Measurements from ENCODE around the gene PIK3R6. TPM values are rescaled to one million over a fixed set of nuclear protein-coding genes. Genes with fewer than 3 reads are reported as not detected.

The PIK3R6 gene
- total and polyA plus RNA-seq, 2 experiments from 2014 or later = 0.11 to 0.24 TPM

GRCh38 chr17:8830141-8830540 lies 37.3 kb downstream of the PIK3R6 start:
- DNase-seq (ENCODE audit: low spot score) (no peak), ATAC-seq (no peak)
- H3K27me3 ChIP-seq (ENCODE audit: insufficient read depth) = no peaks in the 10 kb centered on the region
- TF ChIP-seq ZNF331 (CRISPR knock-in tag; IDR thresholded peaks at IDR 0.05; ENCODE audit: low read depth) (no peak), JUNB (IDR thresholded peaks at IDR 0.05; ENCODE audit: unreplicated experiment) (no peak), STAT1 (IDR thresholded peaks at IDR 0.05; ENCODE audit: unreplicated experiment) (no peak), ZNF114 (CRISPR knock-in tag; IDR thresholded peaks at IDR 0.05) (no peak), NANOG (IDR thresholded peaks at IDR 0.05; ENCODE audit: borderline replicate concordance) (no peak)
- TF ChIP-seq, protein P1, sequence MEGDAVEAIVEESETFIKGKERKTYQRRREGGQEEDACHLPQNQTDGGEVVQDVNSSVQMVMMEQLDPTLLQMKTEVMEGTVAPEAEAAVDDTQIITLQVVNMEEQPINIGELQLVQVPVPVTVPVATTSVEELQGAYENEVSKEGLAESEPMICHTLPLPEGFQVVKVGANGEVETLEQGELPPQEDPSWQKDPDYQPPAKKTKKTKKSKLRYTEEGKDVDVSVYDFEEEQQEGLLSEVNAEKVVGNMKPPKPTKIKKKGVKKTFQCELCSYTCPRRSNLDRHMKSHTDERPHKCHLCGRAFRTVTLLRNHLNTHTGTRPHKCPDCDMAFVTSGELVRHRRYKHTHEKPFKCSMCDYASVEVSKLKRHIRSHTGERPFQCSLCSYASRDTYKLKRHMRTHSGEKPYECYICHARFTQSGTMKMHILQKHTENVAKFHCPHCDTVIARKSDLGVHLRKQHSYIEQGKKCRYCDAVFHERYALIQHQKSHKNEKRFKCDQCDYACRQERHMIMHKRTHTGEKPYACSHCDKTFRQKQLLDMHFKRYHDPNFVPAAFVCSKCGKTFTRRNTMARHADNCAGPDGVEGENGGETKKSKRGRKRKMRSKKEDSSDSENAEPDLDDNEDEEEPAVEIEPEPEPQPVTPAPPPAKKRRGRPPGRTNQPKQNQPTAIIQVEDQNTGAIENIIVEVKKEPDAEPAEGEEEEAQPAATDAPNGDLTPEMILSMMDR (conservative IDR thresholded peaks at IDR 0.05; ENCODE audit: low read depth in 2 of 2) = no peak
- no peak overlapping the region for H3K4me3 Mint-ChIP-seq
- no peak overlapping the region for H3K4me3 ChIP-seq
- H3K9me2 ChIP-seq (ENCODE audit: insufficient read depth) = no peaks in the 10 kb centered on the region
- H3K36me3 ChIP-seq (ENCODE audit: insufficient read depth) = no peaks in the 10 kb centered on the region
- H3K27me3 Mint-ChIP-seq (ENCODE audit: insufficient read depth, low read depth, poor library complexity) = peaks cover 6% of the 10 kb centered on the region
- H3F3A ChIP-seq (replicated peaks; ENCODE audit: low read depth) = no peaks in the 10 kb centered on the region
- no peak overlapping the region for H3K27ac ChIP-seq (ENCODE audit: low read depth)
- H3K27ac Mint-ChIP-seq = no peak overlapping the region
- no peaks in the 10 kb centered on the region for H4K20me1 ChIP-seq (replicated peaks; ENCODE audit: insufficient read depth)
- no peak overlapping the region for H3K4me2 ChIP-seq
- H3K4me1 Mint-ChIP-seq = peaks cover 11% of the 10 kb centered on the region; the same call in 2 of the 3 replicates
- no peaks in the 10 kb centered on the region for H3K79me2 ChIP-seq (replicated peaks; ENCODE audit: insufficient read depth)
- no peaks in the 10 kb centered on the region for H3K4me1 ChIP-seq (ENCODE audit: insufficient read depth)
- peak overlapping the region; percentile 38; the same call in 1 of the 2 replicates for H2AFZ ChIP-seq
- H3K9me3 Mint-ChIP-seq = peaks cover 3% of the 10 kb centered on the region; the same call in 1 of the 3 replicates
- H3K36me3 Mint-ChIP-seq (ENCODE audit: low read depth) = no peaks in the 10 kb centered on the region

DNA sequence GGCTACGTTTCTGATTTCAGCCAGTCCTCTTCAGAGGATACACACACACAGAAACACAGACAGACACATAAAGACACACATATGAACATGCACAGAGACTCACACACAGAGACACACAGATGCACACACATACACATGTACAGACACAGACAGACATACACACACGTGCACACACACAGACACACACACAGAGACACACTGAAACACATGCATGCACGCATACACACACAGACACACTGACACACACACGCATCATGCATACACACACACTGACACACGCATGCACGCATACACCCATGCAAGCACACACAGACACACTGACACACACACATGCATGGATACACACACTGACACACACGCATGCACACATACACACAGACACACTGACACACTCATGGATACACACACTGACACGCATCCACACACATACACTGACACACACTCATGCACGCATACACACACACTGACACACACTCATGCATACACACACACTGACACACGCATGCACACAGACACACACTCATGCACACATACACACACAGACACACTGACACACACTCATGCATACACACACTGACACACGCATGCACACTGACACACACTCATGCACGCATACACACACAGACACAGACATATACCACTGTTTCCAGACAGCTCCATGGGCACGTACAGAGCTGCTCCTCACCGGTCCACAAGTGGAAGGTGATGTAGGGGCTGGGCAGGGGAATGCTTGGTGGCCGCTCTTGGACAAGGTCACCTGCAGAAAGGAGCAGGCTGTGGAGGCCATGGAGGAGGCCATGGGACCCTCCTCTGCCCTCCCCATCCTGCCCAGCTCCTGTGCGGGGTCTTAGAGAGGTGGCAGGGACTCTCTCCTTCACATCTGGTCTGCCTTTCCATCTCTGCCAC lies 38.2 kb downstream of the PIK3R6 start:
- H3K27me3 Mint-ChIP-seq (ENCODE audit: insufficient read depth, low read depth, poor library complexity) = peaks cover 4% of the 10 kb centered on the region
- H2AFZ ChIP-seq = no peak overlapping the region
- H4K20me1 ChIP-seq (replicated peaks; ENCODE audit: insufficient read depth) = no peaks in the 10 kb centered on the region
- H3K36me3 Mint-ChIP-seq (ENCODE audit: low read depth) = no peaks in the 10 kb centered on the region
- H3K36me3 ChIP-seq (ENCODE audit: insufficient read depth) = no peaks in the 10 kb centered on the region
- no peak overlapping the region for H3K27ac Mint-ChIP-seq
- H3K4me2 ChIP-seq = no peak overlapping the region
- H3K4me3 Mint-ChIP-seq = no peak overlapping the region
- H3K4me3 ChIP-seq = no peak overlapping the region
- DNase-seq (ENCODE audit: low spot score) = no peak
- H3K27ac ChIP-seq (ENCODE audit: low read depth) = no peak overlapping the region
- H3K9me2 ChIP-seq (ENCODE audit: insufficient read depth) = no peaks in the 10 kb centered on the region
- H3K4me1 ChIP-seq (ENCODE audit: insufficient read depth) = no peaks in the 10 kb centered on the region
- peaks cover 11% of the 10 kb centered on the region; the same call in 2 of the 3 replicates for H3K4me1 Mint-ChIP-seq
- no peaks in the 10 kb centered on the region for H3K79me2 ChIP-seq (replicated peaks; ENCODE audit: insufficient read depth)
- no peaks in the 10 kb centered on the region for H3K27me3 ChIP-seq (ENCODE audit: insufficient read depth)
- no peak for ATAC-seq
- H3K9me3 Mint-ChIP-seq = peaks cover 3% of the 10 kb centered on the region; the same call in 1 of the 3 replicates
- H3F3A ChIP-seq (replicated peaks; ENCODE audit: low read depth) = no peaks in the 10 kb centered on the region
- TF ChIP-seq, protein P2, sequence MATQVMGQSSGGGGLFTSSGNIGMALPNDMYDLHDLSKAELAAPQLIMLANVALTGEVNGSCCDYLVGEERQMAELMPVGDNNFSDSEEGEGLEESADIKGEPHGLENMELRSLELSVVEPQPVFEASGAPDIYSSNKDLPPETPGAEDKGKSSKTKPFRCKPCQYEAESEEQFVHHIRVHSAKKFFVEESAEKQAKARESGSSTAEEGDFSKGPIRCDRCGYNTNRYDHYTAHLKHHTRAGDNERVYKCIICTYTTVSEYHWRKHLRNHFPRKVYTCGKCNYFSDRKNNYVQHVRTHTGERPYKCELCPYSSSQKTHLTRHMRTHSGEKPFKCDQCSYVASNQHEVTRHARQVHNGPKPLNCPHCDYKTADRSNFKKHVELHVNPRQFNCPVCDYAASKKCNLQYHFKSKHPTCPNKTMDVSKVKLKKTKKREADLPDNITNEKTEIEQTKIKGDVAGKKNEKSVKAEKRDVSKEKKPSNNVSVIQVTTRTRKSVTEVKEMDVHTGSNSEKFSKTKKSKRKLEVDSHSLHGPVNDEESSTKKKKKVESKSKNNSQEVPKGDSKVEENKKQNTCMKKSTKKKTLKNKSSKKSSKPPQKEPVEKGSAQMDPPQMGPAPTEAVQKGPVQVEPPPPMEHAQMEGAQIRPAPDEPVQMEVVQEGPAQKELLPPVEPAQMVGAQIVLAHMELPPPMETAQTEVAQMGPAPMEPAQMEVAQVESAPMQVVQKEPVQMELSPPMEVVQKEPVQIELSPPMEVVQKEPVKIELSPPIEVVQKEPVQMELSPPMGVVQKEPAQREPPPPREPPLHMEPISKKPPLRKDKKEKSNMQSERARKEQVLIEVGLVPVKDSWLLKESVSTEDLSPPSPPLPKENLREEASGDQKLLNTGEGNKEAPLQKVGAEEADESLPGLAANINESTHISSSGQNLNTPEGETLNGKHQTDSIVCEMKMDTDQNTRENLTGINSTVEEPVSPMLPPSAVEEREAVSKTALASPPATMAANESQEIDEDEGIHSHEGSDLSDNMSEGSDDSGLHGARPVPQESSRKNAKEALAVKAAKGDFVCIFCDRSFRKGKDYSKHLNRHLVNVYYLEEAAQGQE (IDR thresholded peaks at IDR 0.05; ENCODE audit: unreplicated experiment) = no peak
- TF ChIP-seq POLR2AphosphoS5 (IDR thresholded peaks at IDR 0.05; ENCODE audit: low read depth) = no peak
- TF ChIP-seq, protein P1 (conservative IDR thresholded peaks at IDR 0.05; ENCODE audit: low read depth in 2 of 2) = no peak
